Central memory CD8-positive, alpha-beta T cell (primary cell): ENCODE data around the gene TOB1.
"Not testable (repeated sequence)": the region's sequence is repeated elsewhere in the genome, so short reads cannot be mapped to it uniquely, and the experiment has no call there.

Experiments
- ATAC-seq: fragments of 150-1000 bp; cut with Tn5 transposase; replicated peaks from 2 replicates; pipeline ENCODE4 v1.10.0; 2022; ENCODE audit warnings: mild to moderate bottlenecking, moderate FRiP score, moderate number of reproducible peaks; ENCODE audit not compliant: poor library complexity, severe bottlenecking; ENCODE audit errors: extremely low read depth
- DNase-seq, 2 donors: peaks; one replicate each; pipeline ENCODE4 v3.0.0; 2021; ENCODE audit warnings: low spot score in 2 of 2
- H3K27ac Mint-ChIP-seq: one replicate; pipeline ENCODE4 v1.8.0; 2022; ENCODE audit warnings: low read depth, mild to moderate bottlenecking, moderate library complexity, mixed read lengths
- H3K27me3 Mint-ChIP-seq: one replicate; pipeline ENCODE4 v1.8.0; 2022; ENCODE audit warnings: mixed read lengths
- H3K36me3 Mint-ChIP-seq: one replicate; pipeline ENCODE4 v1.8.0; 2022; ENCODE audit warnings: mild to moderate bottlenecking, moderate library complexity, mixed read lengths; ENCODE audit not compliant: insufficient read depth
- H3K4me1 Mint-ChIP-seq: one replicate; pipeline ENCODE4 v1.8.0; 2022; ENCODE audit warnings: mixed read lengths
- H3K4me3 Mint-ChIP-seq: one replicate; pipeline ENCODE4 v1.8.0; 2022; ENCODE audit warnings: mild to moderate bottlenecking, moderate library complexity, mixed read lengths
- H3K9me3 Mint-ChIP-seq: one replicate; pipeline ENCODE4 v1.8.0; 2022; ENCODE audit warnings: mixed read lengths

TOB1 gene

DNA sequence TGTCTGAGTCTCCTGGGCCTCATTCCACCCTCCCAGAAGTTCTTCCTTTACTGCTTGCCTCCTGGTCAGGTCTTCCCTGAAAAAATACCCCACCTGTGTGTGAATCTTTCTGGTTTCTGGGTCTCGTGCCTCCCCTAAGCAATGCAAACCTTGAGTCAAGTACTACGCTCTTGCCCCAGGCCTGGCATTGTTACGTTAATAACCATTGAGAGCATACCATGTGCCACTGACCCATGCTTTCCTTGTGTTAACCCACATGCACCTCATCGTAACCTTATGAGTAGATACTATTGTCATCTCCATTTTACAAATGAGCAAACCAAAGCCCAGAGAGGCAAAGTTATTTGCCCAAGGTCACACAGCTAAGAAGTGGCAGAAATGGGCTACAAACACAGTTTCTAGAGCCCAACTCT is 25.4 kb upstream of the TOB1 start:
- H3K36me3 Mint-ChIP-seq = peaks cover 2% of the 10 kb centered on the region
- H3K27ac Mint-ChIP-seq = no peak overlapping the region
- ATAC-seq (no peak), DNase-seq (no peak)
- peaks cover 15% of the 10 kb centered on the region for H3K4me1 Mint-ChIP-seq
- H3K9me3 Mint-ChIP-seq = no peaks in the 10 kb centered on the region
- H3K27me3 Mint-ChIP-seq = peaks cover 7% of the 10 kb centered on the region
- H3K4me3 Mint-ChIP-seq = no peak overlapping the region

DNA sequence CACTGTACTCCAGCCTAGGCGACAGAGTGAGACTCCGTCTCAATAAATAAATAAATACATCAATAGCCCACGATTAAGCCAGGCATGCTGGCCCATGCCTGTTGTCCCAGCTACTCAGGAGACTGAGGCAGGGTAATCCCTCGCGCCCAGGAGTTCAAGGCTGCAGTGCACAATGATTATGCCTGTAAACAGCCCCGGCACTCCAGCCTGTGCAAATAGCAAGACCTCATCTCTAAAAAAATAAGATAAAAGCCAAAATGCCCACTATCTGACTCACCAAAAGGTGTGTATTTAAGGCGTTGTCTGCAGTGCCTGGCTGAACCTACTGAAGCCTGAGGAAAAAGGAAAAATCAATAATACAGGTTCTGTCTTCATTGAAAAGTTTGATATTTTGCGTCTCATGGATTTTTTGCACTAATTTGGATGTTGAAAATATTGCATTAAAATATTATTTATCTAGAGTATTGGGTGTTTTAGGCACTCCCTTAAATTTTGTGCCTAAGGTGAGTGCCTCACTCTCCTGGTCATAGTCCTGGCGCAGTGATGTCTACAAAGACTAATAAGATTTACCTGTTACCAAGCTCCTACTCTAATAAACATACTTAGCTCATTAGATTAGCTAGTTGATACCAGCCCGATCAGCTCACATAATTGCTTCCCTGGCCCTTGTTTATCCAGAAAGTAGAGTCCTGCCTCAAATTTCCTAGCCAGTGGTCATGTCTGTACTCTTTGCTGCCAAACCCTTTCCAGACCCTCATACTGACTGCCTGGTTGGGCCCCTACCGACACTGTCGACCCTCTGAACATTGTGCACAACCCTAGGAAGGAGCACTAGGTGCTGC is 24.7 kb upstream of the TOB1 start:
- Mint-ChIP-seq H3K9me3 (no peaks in the 10 kb centered on the region), H3K4me3 (no peak overlapping the region), H3K27ac (peak overlapping the region; percentile 4), H3K27me3 (peaks cover 7% of the 10 kb centered on the region), H3K36me3 (peaks cover 2% of the 10 kb centered on the region), H3K4me1 (peaks cover 15% of the 10 kb centered on the region)
- ATAC-seq (no peak), DNase-seq (no peak)

DNA sequence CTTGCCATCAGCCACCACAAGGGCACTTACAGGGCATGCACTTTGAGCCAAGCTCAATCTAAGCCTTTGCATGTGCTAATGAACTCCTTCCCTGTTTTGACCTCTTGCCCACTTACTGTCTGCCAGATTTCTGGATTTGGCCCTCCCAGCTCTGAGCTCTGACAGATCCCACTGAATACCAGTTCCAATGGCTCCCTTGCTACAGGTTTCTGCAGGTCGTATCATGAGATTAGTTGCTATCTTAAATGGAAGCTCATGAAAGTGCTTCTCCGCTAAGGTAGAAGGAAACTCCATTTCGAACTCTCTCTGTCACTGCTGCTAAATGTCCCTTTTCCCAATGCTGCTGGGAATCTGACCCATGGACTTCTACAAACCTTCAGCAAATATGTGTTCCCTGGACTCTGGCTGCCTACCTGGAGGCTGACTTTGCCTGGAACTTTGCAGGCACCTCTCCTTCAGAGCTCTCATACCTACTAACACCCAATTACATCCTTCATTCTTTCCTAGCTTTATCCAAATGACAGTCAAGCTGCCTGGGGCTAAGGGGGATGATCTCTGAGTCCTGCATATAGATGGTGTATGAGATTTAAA is 23.5 kb upstream of the TOB1 start:
- Mint-ChIP-seq H3K9me3 (no peaks in the 10 kb centered on the region), H3K4me1 (peaks cover 15% of the 10 kb centered on the region), H3K27me3 (no peaks in the 10 kb centered on the region), H3K36me3 (peaks cover 2% of the 10 kb centered on the region), H3K4me3 (no peak overlapping the region), H3K27ac (no peak overlapping the region)
- ATAC-seq = no peak
- no peak for DNase-seq

DNA sequence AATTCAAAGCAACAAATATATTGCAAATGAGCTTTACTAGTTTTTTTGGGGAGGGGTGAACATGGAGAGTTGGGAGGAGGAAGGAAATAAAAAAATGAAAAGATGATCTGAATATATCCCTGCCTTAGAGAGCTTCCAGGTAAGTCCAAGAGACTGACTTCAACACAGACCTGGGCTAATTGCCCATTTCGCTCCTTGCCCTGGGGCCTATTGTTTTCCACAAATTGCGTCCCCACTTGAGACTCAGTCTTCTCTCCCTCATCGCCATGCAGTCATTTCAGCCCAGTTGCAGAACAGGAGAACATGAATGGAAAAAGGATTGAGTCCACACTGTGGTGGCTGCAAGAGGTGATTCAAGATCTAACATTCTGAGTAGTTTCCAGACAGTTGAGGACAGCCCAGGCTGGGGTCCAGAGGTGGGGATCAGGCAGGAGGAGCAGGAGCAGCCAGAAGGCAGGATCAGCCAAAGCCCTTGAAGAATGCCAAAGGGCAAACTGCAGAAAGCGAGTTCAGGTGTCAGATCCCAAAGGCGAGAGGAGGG is 21.6 kb upstream of the TOB1 start:
- DNase-seq = no peak

DNA sequence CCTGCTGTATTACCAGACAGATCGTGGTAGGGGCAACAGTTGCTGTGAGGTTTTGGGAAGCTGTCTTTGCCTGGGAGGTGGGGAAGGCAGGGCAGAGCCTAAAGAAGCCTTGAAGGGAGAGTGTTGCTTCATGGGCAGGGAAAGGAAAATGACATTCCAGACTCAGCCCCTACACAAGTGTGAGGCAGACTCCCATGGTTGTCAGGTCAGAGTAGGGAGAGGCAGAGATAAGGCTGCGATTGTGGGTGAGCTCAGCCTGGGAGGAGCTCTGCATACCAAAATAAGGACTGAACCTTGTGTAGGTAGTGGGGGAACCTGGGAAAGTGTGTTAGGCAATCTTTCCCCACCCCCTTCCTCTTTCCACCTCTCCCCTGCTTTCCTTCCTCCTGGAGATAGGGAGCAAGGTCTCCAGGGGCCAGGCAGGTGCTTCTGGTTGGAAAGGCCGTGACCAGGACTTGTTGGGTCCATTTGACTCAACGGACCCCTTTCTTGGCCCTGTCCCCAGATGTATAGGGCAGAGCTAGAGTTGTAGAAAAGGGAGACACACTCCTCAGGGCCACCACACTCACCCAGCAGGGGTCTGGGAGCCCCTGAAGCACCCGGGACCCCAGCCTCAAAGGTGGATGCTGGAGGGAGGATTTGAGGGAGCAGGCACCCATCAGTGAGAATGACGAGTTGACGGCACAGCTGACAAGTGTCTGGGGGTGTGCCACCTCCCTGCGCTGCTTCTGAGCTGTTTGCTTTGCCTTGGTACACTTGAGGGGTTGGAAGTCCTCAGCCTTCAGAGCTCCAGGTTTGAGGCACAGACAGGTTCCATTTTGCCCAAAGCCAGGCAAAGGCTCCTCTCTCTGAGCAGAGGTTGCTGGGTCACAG is 18.5 kb upstream of the TOB1 start:
- ATAC-seq (no peak), DNase-seq (no peak)
- Mint-ChIP-seq H3K36me3 (no peaks in the 10 kb centered on the region), H3K27me3 (no peaks in the 10 kb centered on the region), H3K27ac (peak overlapping the region; percentile 88), H3K9me3 (no peaks in the 10 kb centered on the region), H3K4me3 (no peak overlapping the region), H3K4me1 (peaks cover 30% of the 10 kb centered on the region)

More for the DNA sequence above, 21.6 kb upstream of the TOB1 start:
- no peaks in the 10 kb centered on the region for H3K27me3 Mint-ChIP-seq
- no peak for ATAC-seq
- no peaks in the 10 kb centered on the region for H3K9me3 Mint-ChIP-seq
- H3K36me3 Mint-ChIP-seq = peaks cover 2% of the 10 kb centered on the region
- peak overlapping the region; percentile 56 for H3K4me3 Mint-ChIP-seq
- peaks cover 30% of the 10 kb centered on the region for H3K4me1 Mint-ChIP-seq
- peak overlapping the region; percentile 62 for H3K27ac Mint-ChIP-seq

DNA sequence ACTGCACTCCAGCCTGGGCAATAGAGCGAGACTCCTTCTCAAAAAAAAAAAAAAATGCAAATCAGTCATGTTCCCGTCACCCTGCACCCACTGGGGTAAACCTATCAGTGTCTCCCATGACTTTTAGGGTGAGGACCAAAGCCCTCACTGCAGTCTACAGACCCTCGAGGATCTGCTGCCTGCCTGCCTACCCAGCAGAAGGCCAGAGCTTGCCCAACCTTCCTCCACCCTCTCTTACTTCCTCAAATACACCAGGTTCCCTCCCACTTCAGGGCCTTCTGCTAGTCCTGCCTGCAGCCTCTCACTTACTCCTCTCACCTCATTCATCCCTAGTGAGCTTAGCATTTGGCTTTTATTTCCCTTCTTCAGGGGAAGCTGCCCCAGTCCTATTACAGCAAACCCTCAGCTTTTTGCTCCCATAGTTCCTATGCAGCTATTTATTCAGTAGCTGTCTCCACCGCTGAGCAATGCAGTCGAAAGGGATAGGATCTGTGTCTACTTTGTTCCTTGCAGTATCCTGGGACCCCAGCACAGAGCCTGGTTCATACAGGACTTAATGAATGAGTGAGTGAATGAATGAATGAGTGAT is 17.8 kb upstream of the TOB1 start:
- DNase-seq (no peak), ATAC-seq (no peak)
- no peaks in the 10 kb centered on the region for H3K36me3 Mint-ChIP-seq
- H3K4me3 Mint-ChIP-seq = no peak overlapping the region
- H3K27ac Mint-ChIP-seq = peak overlapping the region; percentile 88
- peaks cover 30% of the 10 kb centered on the region for H3K4me1 Mint-ChIP-seq
- H3K27me3 Mint-ChIP-seq = no peaks in the 10 kb centered on the region
- H3K9me3 Mint-ChIP-seq = no peaks in the 10 kb centered on the region

DNA sequence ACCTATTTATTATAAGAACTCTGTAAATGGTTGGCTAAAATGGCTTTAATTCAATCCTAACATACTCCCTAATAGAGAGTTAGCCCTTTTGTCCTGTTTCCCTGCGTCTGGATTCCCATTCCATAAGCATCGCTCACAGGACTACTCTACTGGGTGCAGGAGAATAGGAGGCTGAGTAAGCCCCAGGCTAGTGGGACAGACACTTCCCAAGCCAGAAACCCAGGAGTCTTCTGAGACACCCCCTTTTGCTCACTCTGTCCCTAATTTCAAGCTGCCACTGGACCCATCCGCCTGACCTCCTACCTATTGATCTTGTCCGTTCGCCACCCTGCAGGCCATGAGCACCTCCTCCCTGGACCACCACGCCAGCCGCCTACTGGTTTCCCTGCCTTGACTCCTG is 16.7 kb upstream of the TOB1 start:
- Mint-ChIP-seq H3K36me3 (no peaks in the 10 kb centered on the region), H3K4me1 (peaks cover 27% of the 10 kb centered on the region), H3K4me3 (no peak overlapping the region), H3K9me3 (no peaks in the 10 kb centered on the region), H3K27me3 (no peaks in the 10 kb centered on the region), H3K27ac (peak overlapping the region; percentile 23)
- ATAC-seq (no peak), DNase-seq (no peak)

DNA sequence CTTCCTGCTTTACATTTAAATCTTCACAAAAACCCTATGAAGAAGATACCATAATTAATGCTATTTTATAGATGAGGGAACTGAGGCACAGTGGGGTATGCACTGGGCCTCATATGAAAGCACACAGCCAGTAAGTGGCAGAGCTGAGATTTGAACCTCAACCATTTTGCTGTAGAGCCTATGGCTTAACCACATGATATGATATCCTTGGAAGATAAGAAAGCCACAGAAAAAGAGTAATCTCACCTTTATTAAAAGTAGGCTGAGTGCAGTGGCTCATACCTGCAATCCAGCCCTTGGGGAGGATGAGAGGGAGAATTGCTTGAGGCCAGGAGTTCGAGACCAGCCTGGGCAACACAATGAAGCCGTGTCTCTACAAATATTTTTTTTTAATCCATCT is 15.0 kb upstream of the TOB1 start:
- DNase-seq (no peak), ATAC-seq (no peak)
- peaks cover 15% of the 10 kb centered on the region for H3K4me1 Mint-ChIP-seq
- no peak overlapping the region for H3K4me3 Mint-ChIP-seq
- H3K27me3 Mint-ChIP-seq = no peaks in the 10 kb centered on the region
- no peak overlapping the region for H3K27ac Mint-ChIP-seq
- no peaks in the 10 kb centered on the region for H3K9me3 Mint-ChIP-seq
- H3K36me3 Mint-ChIP-seq = no peaks in the 10 kb centered on the region

DNA sequence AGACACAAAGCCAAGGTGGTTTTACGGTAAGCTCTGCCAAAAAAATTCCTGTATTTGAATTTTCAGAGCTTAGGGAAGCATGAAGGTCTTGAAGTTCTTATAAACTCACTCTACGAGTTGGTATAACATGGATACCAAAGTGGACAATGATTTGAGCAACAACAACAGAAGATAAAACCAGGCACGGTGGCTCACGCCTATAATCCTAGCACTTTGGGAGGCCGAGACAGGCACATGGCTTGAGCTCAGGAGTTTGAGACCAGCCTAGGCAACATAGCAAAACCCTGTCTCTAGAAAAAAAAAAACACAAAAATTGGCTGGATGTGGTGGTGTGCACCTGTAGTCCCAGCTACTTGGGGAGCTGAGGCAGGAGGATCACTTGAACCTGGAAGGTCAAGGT is 12.9 kb upstream of the TOB1 start:
- Mint-ChIP-seq H3K4me1 (peaks cover 10% of the 10 kb centered on the region), H3K27me3 (no peaks in the 10 kb centered on the region), H3K9me3 (no peaks in the 10 kb centered on the region), H3K4me3 (no peak overlapping the region), H3K36me3 (no peaks in the 10 kb centered on the region), H3K27ac (no peak overlapping the region)
- DNase-seq (no peak), ATAC-seq (no peak)

DNA sequence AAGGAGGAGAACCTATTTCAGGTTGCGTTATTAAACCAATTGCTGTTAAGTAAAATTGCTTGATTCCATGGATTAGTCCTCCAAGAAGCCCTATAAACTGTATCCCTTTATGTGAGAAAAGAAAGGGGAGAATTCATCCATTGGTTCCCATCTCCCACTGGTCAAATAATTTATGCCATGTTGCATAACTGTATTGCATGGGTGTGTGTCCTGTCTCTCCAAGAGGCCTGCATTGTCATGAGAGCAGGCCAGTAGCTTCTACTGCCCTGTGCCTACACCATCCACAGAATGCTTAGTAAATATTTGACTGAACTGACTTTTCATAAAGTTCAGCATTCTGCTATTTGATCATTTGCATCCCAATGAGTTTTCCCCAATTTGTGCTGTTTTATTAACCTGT is 11.7 kb upstream of the TOB1 start:
- no peak overlapping the region for H3K4me3 Mint-ChIP-seq
- DNase-seq (no peak), ATAC-seq (no peak)
- no peaks in the 10 kb centered on the region for H3K9me3 Mint-ChIP-seq
- H3K36me3 Mint-ChIP-seq = no peaks in the 10 kb centered on the region
- no peak overlapping the region for H3K27ac Mint-ChIP-seq
- H3K4me1 Mint-ChIP-seq = peaks cover 8% of the 10 kb centered on the region
- H3K27me3 Mint-ChIP-seq = no peaks in the 10 kb centered on the region

DNA sequence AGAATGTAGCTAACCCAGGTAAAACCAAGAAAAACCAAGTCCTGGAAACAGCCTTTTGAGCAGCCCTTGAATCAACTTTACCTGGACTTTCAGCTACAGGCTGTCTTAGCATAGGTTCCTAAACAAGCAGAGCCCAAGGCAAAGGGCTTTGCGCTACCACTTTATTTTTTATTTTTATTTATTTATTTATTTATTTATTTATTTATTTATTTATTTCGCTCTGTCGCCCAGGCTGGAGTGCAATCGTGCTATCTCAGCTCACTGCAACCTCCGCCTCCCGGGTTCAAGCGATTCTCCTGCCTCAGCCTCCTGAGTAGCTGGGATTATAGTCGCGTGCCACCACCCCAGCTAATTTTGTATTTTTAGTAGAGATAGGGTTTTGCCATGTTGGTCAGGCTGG is 10.9 kb upstream of the TOB1 start:
- not testable (repeated sequence) for H3K36me3 Mint-ChIP-seq, DNase-seq, H3K4me3 Mint-ChIP-seq, H3K27me3 Mint-ChIP-seq, ATAC-seq, H3K4me1 Mint-ChIP-seq, H3K9me3 Mint-ChIP-seq, H3K27ac Mint-ChIP-seq

DNA sequence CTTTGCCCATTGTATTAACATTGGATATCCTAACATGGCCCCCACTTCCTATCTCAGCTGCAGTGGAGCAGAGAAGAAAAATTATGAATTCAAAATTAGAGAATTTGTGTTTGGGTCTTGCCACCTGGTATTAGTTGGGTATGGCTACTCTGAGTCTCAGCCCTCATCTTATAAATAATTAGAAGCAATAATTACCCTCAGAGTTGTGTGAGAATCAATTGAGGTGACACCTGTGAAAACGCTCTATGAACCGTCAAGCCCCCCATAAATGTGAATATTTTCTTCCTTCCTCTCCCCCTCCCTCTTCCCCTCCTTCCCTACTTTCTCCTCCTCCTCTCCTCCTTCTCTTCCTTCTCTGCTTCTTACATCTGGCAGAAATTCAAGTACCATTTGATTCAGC is 8.9 kb upstream of the TOB1 start:
- Mint-ChIP-seq H3K36me3 (peaks cover 3% of the 10 kb centered on the region), H3K27ac (no peak overlapping the region), H3K4me3 (no peak overlapping the region), H3K4me1 (peaks cover 19% of the 10 kb centered on the region), H3K27me3 (no peaks in the 10 kb centered on the region), H3K9me3 (no peaks in the 10 kb centered on the region)
- DNase-seq = no peak
- no peak for ATAC-seq
